Endothelial cell (in vitro differentiated cells): ENCODE measurements around the gene WDCP. TPM values are rescaled to one million over a fixed set of nuclear protein-coding genes. Genes with fewer than 3 reads are reported as not detected.

Experiments used
- DNase-seq: peaks from one replicate; pipeline ENCODE4 v3.0.0; 2021; ENCODE audit warnings: low spot score
- H3K27ac Mint-ChIP-seq: one replicate; pipeline ENCODE4 v1.8.0; 2021; ENCODE audit warnings: mixed read lengths, inconsistent platforms; ENCODE audit not compliant: unreplicated experiment
- H3K27me3 Mint-ChIP-seq: one replicate; pipeline ENCODE4 v1.8.0; 2021; ENCODE audit warnings: mild to moderate bottlenecking, moderate library complexity, mixed read lengths, inconsistent platforms; ENCODE audit not compliant: unreplicated experiment
- H3K36me3 Mint-ChIP-seq: one replicate; pipeline ENCODE4 v1.8.0; 2021; ENCODE audit warnings: mild to moderate bottlenecking, low read depth, mixed read lengths, inconsistent platforms; ENCODE audit not compliant: unreplicated experiment
- H3K4me1 Mint-ChIP-seq: one replicate; pipeline ENCODE4 v1.8.0; 2021; ENCODE audit warnings: mild to moderate bottlenecking, mixed read lengths, inconsistent platforms; ENCODE audit not compliant: unreplicated experiment
- H3K4me3 Mint-ChIP-seq: one replicate; pipeline ENCODE4 v1.8.0; 2021; ENCODE audit warnings: mild to moderate bottlenecking, mixed read lengths, inconsistent platforms; ENCODE audit not compliant: unreplicated experiment
- H3K9me3 Mint-ChIP-seq: one replicate; pipeline ENCODE4 v1.8.0; 2021; ENCODE audit warnings: mixed read lengths, inconsistent platforms; ENCODE audit not compliant: unreplicated experiment
- CTCF ChIP-seq: fragments of 200-600 bp; sonication (generic); IDR thresholded peaks from one replicate; pipeline ENCODE4 v1.5.0; 2021; ENCODE audit warnings: antibody characterized with exemption; ENCODE audit not compliant: unreplicated experiment
- total RNA-seq: library from RNA; stranded (reverse); fragmentation: NEBNext Ultra II Directional; extraction: Animal tissue kit (Norgen Biotek cat#: 25700); gene quantifications from one replicate; pipeline ENCODE4 v1.2.1, GENCODE V29; 2021; ENCODE audit not compliant: unreplicated experiment

Gene WDCP
- total RNA-seq, 1 donor from 2014 or later, result 13.4 TPM

GRCh38 chr2:24021122-24021998 is 25.8 kb downstream of the WDCP start:
- DNase-seq, result peak; percentile 58
- Mint-ChIP-seq H3K36me3 (peaks cover 15% of the 10 kb centered on the region), H3K27ac (no peak overlapping the region), H3K9me3 (no peaks in the 10 kb centered on the region), H3K27me3 (peaks cover 12% of the 10 kb centered on the region), H3K4me3 (no peak overlapping the region), H3K4me1 (peaks cover 6% of the 10 kb centered on the region)
- no peak for TF ChIP-seq CTCF

- peaks cover 12% of the 10 kb centered on the region for H3K27me3 Mint-ChIP-seq
- no peak for TF ChIP-seq CTCF
- H3K9me3 Mint-ChIP-seq, result no peaks in the 10 kb centered on the region
- H3K4me3 Mint-ChIP-seq, result no peak overlapping the region
- peaks cover 15% of the 10 kb centered on the region for H3K36me3 Mint-ChIP-seq
- no peak overlapping the region for H3K27ac Mint-ChIP-seq
- no peak for DNase-seq
- H3K4me1 Mint-ChIP-seq, result peaks cover 6% of the 10 kb centered on the region
These were observed 26.9 kb downstream of the WDCP start for GRCh38 chr2:24020244-24020643.

GRCh38 chr2:24019729-24020128 is 27.5 kb downstream of the WDCP start:
- Mint-ChIP-seq H3K27me3 (peaks cover 12% of the 10 kb centered on the region), H3K4me3 (no peak overlapping the region), H3K27ac (no peak overlapping the region), H3K36me3 (peaks cover 11% of the 10 kb centered on the region), H3K4me1 (peaks cover 5% of the 10 kb centered on the region), H3K9me3 (no peaks in the 10 kb centered on the region)
- TF ChIP-seq CTCF, result no peak
- DNase-seq, result no peak

GRCh38 chr2:24018241-24018640 is 28.9 kb downstream of the WDCP start:
- H3K27me3 Mint-ChIP-seq, result peaks cover 9% of the 10 kb centered on the region
- peaks cover 5% of the 10 kb centered on the region for H3K36me3 Mint-ChIP-seq
- H3K9me3 Mint-ChIP-seq, result no peaks in the 10 kb centered on the region
- TF ChIP-seq CTCF, result no peak
- DNase-seq, result no peak
- no peak overlapping the region for H3K4me3 Mint-ChIP-seq
- H3K27ac Mint-ChIP-seq, result no peak overlapping the region
- no peaks in the 10 kb centered on the region for H3K4me1 Mint-ChIP-seq

- Mint-ChIP-seq H3K4me3 (no peak overlapping the region), H3K27me3 (peaks cover 9% of the 10 kb centered on the region), H3K9me3 (no peaks in the 10 kb centered on the region), H3K36me3 (peaks cover 3% of the 10 kb centered on the region), H3K4me1 (peaks cover 4% of the 10 kb centered on the region), H3K27ac (no peak overlapping the region)
- TF ChIP-seq CTCF, result no peak
- DNase-seq, result no peak
These were observed 29.5 kb downstream of the WDCP start for GRCh38 chr2:24017711-24018110.
